GM18861 (cell line): Measurements from ENCODE around the gene SPI1.
"Not testable (repeated sequence)": the region's sequence is repeated elsewhere in the genome, so short reads cannot be mapped to it uniquely, and the experiment has no call there.

Source experiments
- ATAC-seq: cut with Tn5 transposase; IDR thresholded peaks from one replicate; pipeline ENCODE4 v1.9.1; 2021; ENCODE audit not compliant: unreplicated experiment

SPI1 gene

DNA sequence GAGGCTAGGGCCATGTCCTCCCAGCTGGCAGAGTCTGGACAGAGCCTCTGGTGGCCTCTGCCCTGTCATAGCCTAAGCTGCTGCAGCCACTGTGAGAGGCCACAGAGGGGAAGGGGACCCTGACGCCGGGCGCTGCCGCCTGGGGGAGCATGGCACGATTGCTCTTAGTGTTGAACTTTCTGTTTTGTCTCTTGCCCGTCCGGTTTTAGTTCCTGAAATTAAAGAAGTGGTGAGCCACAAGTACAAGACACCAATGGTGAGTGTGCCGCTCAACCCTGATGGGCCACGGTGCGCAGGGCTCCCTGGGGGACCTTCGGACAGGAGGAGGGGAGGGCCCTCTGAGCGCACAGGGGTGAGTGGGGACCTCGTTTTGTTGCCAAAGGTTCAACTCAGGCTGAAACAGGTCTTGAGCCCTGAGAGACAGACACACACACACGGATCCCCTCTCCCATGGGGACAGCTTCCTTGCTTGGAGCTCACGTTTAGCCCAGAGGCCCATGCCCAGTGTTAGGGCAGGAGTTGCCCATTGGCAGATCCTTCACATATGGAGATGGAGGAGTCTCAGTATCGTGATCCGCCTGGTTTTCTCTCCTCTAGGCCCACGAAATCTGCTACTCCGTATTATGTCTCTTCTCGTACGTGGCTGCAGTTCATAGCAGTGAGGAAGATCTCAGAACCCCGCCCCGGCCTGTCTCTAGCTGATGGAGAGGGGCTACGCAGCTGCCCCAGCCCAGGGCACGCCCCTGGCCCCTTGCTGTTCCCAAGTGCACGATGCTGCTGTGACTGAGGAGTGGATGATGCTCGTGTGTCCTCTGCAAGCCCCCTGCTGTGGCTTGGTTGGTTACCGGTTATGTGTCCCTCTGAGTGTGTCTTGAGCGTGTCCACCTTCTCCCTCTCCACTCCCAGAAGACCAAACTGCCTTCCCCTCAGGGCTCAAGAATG lies 49.6 kb downstream of the SPI1 start:
- peak; percentile 79 for ATAC-seq

DNA sequence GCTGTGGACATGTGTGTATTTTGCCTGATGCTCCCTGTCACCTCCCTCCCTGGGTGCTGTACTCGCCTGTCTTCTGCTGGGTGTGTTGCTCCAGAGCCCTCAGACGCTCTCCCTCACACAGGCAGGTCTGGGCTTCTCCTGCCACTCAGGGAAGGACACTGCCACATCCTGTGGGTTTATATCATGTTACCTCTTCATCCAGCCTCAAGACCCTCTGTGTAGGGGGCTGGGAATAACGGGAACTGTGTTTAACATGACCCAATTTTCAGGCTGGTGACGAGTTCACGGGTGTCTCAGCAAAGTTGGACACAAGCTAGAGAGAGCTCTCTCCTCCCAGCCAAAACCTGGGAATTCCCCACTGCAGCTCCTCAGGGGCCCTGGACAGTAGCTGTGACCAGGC lies 50.4 kb downstream of the SPI1 start:
- ATAC-seq, result no peak

DNA sequence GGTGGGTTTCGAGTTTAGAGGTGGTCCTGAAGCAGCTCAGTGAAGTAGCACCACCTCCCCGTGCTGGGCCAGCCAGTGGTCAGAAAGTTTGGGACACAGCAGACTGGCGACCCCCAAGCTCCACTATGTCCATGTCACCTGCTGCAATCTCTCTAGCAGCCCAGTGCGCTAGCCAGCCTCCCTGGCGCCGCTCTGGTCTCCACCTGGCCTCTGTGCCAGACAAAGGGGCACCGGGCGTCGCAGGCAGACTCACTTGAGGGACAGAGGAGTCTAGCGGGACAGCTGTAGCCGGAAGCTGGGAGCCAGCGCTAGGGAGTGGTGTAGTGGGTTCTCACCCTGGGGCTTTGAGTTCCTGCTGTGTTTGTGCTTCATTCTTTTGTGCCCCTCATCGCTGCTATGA lies 51.3 kb downstream of the SPI1 start:
- no peak for ATAC-seq

DNA sequence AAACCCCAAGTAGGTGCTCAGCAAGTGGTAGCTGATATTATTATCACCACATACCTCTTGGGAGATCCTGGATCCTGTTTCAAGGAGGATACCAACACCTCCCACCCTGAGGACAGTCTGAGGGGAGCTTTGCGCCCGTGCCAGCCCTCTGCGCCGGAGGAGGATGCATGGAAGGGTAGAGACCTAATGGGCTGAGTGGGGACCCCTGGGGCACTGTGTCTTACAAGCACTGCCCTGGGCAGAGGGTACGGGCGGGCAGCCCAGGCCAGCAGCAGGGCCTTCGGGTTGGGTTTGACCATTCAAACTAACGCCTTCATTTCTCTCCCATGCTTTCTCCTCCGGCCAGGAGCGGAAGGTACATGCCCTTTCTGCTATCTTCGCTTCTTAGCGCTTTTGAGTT lies 52.1 kb downstream of the SPI1 start:
- ATAC-seq, result no peak

DNA sequence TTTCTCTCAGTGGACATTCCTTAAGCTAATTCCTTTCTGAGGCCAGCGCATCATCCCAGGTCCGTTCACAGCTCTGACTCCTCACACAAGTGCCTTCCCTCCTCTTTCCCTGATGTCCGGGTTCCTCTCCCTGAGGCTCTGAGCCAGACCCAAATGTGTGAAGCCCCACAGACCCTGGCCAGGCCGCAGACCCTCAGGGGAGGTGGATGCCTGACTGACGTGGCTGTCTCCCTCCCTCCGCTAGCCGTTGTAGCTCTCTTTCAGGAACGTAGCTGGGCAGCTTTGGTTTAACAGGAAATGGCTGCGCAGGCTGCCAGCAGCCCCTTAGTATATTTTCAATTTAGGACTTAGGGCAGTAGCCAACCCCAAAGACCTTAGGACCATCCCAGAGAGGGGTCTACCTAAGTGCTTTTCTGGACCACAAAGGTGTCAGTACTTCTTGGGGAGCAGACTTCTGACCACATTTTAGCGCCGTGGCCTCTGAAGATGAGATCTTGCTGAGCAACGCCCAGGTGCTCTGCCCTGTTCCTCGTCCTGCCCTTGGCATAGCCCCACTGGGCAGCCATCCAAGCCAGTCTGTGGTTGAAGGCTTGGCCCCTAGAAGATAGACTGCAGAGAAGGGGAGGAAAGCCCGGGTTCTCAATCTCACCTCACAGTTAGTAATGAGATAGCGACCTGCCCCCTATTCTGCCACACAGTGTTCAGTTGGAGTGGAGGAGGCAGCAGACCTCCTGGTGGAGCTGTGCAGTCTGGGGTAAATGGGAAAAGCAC lies 52.9 kb downstream of the SPI1 start:
- ATAC-seq, result no peak

DNA sequence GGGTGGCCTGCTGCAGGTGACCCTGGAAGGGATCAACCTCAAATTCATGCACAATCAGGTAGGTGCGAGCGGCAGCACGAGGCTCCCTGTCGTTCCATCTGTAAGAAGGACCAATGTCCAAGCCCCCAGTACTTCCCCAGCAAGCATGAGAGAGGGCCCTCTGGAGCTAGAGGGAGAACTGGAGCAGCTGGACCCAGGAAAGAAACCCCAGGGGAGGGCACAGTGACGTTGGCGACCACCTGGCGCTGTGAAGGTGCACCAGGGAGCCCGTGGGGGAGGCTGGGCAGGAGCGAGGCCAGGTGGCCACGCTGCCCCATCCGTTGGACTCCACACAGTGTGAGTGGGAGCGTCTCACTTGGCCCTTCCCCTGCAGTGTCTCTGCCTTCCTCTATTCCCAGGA lies 53.8 kb downstream of the SPI1 start:
- no peak for ATAC-seq

DNA sequence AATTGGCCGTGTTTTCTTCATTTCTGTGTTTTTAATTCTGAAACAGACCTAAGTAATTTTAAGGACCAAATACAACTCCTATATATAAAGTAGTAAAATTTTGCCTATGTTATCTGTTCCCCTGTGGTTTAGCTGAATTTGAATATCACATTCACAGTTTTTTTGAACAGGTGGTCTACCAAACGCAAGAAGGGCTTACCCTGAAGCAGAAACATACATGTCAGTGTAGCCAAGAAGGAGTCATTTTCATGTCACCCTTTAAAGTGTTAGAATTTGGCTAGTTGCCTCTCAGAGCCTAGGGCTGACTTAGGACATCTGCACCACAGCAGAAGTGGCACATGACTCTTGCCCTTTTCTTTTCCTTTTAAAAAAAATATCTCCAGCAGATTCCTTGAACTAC lies 60.2 kb downstream of the SPI1 start:
- no peak for ATAC-seq

DNA sequence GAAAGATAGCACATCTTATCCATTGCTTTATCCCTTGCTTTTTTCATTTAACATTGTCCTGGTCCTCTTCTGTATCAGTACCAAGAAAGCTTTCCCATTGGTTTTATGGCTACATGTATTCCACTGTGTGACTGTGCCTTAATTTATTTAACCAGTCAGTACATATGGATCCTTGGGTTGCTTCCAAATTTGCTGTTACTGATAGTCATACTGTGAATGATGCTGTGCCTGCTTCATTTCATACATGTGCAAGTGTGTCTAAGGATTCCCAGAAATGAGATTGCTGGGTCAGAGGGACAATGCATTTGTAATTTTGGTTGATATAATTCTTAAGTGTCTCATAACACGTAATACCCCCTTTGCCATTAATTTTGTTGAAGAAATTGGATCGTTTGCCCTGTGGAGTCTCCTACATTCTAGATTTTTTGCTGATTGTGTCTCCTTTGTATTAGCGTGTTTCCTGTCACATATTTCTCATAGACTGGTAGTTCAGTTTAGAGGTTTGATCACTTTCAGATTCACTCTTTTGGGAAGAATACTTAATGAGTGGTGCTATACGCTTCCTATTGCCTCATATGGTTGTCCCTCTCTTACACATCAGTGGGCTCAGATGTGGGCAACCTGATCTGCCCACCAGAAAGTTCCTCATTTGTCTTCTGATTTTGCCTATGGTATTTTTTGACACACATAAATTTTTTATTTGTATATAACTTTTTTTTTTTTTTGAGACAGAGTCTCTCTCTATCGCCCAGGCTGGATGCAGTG lies 61.1 kb downstream of the SPI1 start:
- ATAC-seq, result no peak

DNA sequence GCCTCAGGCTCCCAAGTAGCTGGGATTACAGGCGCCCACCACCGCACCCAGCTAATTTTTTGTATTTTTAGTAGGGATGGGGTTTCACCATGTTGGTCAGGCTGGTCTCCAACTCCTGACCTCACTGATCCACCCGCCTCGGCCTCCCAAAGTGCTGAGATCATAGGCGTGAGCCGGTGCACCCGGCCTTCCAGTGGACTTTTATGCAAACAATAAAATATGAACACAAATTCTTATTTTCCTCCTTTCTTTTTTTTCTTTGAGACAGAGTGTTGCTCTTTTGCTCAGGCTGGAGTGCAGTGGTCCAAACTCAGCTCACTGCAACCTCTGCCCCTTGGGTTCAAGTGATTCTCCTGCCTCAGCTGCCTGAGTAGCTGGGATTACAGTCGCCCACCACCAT lies 61.8 kb downstream of the SPI1 start:
- not testable (repeated sequence) for ATAC-seq

DNA sequence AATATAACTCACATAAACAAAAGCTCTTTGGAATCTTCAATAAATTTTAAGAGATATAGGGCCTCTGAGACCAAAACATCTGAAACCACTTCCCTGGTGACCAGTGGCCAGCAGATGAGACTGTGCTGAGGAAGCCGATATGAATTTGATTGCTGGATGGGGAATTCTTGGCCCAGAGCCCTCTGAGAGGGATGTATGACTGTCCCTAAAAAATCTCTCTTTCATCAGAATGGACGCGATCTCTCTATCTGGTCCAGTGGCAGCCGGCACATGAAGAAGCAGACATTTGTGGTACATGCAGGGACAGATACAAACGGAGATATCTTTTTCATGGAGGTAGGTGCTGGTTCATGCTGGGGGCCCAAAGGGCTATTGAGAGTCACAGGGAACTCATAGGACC lies 63.4 kb downstream of the SPI1 start:
- ATAC-seq, result no peak

DNA sequence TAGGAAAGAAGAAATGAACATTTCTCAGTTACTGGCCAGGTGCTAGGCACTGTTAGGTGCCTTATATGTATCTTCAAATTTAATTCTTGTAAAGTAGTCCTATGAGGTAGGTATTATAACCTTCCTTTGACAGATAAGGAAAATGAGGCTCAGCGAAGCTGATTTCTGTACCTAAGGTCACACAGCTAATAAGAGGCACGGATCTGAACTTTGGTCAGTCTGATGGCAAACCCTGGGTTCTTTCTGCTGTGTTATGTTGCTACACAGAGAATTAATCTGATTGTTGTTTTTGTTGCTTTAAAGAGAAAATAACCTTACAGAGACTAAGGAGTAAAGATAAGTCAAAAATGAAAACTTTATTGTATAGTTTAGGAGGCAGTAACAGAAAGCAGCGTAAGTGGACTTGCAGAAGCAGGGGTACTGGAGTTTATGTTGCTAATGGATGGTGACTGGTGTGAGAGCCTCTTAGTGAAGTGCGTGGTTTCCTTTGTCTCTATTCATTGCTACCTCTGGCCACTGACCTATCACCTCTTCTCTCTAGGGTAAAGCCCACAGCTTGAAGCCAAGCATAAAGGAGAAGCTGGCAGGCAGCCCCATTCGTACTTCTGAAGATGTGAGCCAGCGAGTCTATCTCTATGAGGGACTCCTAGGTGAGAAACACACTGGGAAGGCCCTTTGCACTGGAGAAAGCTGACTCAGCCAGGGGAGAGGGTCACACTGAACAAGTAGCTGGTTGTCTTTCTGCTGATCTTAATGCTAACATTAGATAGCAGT lies 70.1 kb downstream of the SPI1 start:
- ATAC-seq, result no peak

DNA sequence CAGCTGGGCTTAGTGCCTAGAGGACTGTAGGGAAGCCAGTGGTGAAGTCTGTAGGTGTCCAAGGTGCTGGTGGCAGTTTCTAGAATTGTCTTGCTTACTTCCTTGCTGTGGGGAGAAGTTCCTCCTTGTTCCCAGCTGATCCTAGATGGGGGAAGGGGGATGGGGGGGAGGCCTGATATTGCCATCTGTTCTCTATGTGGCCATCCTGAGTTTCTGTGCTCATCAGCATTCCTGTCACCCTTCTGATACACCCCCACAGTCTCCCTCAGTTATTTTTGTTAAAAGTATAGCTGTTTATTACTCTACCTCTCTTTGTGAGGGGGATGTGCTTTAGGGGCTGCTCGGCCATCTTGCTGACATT lies 71.9 kb downstream of the SPI1 start:
- no peak for ATAC-seq

DNA sequence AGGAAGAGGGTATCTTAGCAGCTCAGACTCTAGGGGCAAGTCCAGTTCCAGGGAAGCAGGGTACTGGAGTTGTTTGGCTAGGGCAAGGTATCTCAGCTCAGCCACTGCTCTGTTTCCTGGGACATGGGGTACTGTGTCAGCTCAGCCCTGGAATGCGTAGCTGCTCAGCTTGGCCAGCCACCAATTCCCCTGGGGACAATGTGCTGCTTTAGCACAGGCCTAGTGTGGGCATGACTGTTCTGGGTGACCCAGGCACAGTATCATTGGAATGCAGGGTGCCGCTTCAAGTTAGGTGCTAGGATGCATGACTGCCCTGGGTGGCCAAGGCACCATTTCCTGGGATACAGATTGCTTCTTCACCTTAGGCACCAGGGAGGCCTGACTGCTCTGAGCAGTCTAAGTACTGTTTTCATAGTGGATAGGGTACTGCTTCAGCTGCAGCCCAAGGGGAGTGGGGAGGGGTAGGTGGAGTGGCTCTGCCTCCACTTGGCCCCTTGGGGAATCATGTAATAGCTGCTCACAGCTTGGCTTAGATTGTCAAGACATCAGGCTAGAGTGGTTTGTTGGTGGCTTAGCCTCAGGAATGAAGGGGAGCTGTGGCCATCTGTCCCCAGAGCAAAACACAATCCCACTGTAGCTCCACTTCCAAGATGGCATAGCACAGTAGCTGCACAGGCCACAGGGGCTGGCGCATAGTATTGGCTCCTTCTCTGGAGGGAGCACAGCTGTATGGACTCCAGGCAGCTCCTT lies 72.4 kb downstream of the SPI1 start:
- ATAC-seq, result no peak
